ENCODE measurements around the gene MEIS3. TPM values are rescaled to one million over a fixed set of nuclear protein-coding genes. Genes with fewer than 3 reads are reported as not detected.

The MEIS3 gene
- polyA plus RNA-seq, 6 donors from 2014 or later = not detected

Other genes with a start within 250 kb of the MEIS3 start
- gene BBC3, start 188.3 kb downstream of the MEIS3 start, polyA plus RNA-seq (ENCODE audit: low read depth in 6 of 6) = 1 to 10 TPM in 2 of 6 donors, under 1 TPM in 4; 0.32 to 1.4 (median 0.70) TPM
- gene CCDC9, start 163.0 kb downstream of the MEIS3 start, polyA plus RNA-seq (ENCODE audit: low read depth in 6 of 6) = 10 to 100 TPM in 2 of 6 donors, 1 to 10 TPM in 4; 7.8 to 13.2 (median 8.8) TPM
- 1 to 10 TPM; 3.9 to 7.7 (median 5.6) TPM for gene INAFM1, start 144.6 kb downstream of the MEIS3 start, polyA plus RNA-seq (ENCODE audit: low read depth in 6 of 6)
- gene C5AR1, start 109.7 kb downstream of the MEIS3 start, polyA plus RNA-seq (ENCODE audit: low read depth in 6 of 6) = under 1 TPM in 5 of 6 donors, not detected in 1; 0.16 to 0.95 (median 0.21) TPM
- not detected for gene C5AR2, start 87.4 kb downstream of the MEIS3 start, polyA plus RNA-seq (ENCODE audit: low read depth in 6 of 6)
- gene DHX34, start 70.2 kb downstream of the MEIS3 start, polyA plus RNA-seq (ENCODE audit: low read depth in 6 of 6) = 10 to 100 TPM in 1 of 6 donors, 1 to 10 TPM in 4, not detected in 1; 3.0 to 13.3 (median 4.1) TPM
- not detected for gene SLC8A2, start 52.4 kb upstream of the MEIS3 start, polyA plus RNA-seq (ENCODE audit: low read depth in 6 of 6)
- gene KPTN, start 64.7 kb upstream of the MEIS3 start, polyA plus RNA-seq (ENCODE audit: low read depth in 6 of 6) = 10 to 100 TPM in 2 of 6 donors, 1 to 10 TPM in 4; 6.1 to 25.8 (median 9.3) TPM
- gene NAPA, start 95.5 kb upstream of the MEIS3 start, polyA plus RNA-seq (ENCODE audit: low read depth in 6 of 6) = 100 to 1,000 TPM in 1 of 6 donors, 10 to 100 TPM in 5; 68.5 to 111 (median 78.4) TPM
- gene ZNF541, start 153.6 kb upstream of the MEIS3 start, polyA plus RNA-seq (ENCODE audit: low read depth in 6 of 6) = not detected
- 1 to 10 TPM in 1 of 6 donors, under 1 TPM in 4, not detected in 1; 0.37 to 1.5 (median 0.83) TPM for gene BICRA, start 189.6 kb upstream of the MEIS3 start, polyA plus RNA-seq (ENCODE audit: low read depth in 6 of 6)

Measured in naive B cell (primary cell).